ENCODE results near the gene APOB. TPM values are rescaled to one million over a fixed set of nuclear protein-coding genes. Genes with fewer than 3 reads are reported as not detected.

APOB gene
- polyA plus RNA-seq, 2 of the 4 experiments (the other 2 are of a cell fraction): under 0.01 TPM; not detected in 1

GRCh38 chr2:21039979-21040467 lies 3.9 kb downstream of the APOB start:
- Histone ChIP-seq H3K4me3 (no peak overlapping the region), H3K4me2 (no peak overlapping the region), H3K27ac (no peak overlapping the region), H3K9me3 (no peaks in the 10 kb centered on the region; the same call in 2 of the 3 replicates), H3K4me1 (no peaks in the 10 kb centered on the region; the same call in 2 of the 3 replicates)
- no peak for FAIRE-seq
- no peak for TF ChIP-seq NPAS2 (CRISPR knock-in tag; IDR thresholded peaks at IDR 0.05; ENCODE audit: borderline replicate concordance)
- TF ChIP-seq RCOR1 (IDR thresholded peaks at IDR 0.05; ENCODE audit: low read depth, low read length): no peak
- no peak for TF ChIP-seq HMGXB4 (CRISPR knock-in tag; IDR thresholded peaks at IDR 0.05; ENCODE audit: borderline replicate concordance)
- no peak for TF ChIP-seq MAX (IDR thresholded peaks at IDR 0.05)
- no peak for TF ChIP-seq NR3C1 (IDR thresholded peaks at IDR 0.05)
- TF ChIP-seq EHF (CRISPR knock-in tag; IDR thresholded peaks at IDR 0.05): no peak
- no peak for TF ChIP-seq POLR2AphosphoS2 (conservative IDR thresholded peaks at IDR 0.05; ENCODE audit: low read length)
- 16% methylated on average over 10 of the region's 10 CpGs for WGBS (ENCODE audit: missing lambda C conversion rate)
- CTCF ChIA-PET: interaction anchor here (1.6 to 9.1 kb wide), 2 partner anchors 25 to 76 kb away, joined by 4 to 130 read pairs; no protein-coding TSS in a partner anchor
- POLR2A ChIA-PET: no interaction called here
- ATAC-seq: no peak
- DNase-seq (ENCODE audit: low read depth in 1 of 2, low spot score in 1 of 2): no peak

DNA sequence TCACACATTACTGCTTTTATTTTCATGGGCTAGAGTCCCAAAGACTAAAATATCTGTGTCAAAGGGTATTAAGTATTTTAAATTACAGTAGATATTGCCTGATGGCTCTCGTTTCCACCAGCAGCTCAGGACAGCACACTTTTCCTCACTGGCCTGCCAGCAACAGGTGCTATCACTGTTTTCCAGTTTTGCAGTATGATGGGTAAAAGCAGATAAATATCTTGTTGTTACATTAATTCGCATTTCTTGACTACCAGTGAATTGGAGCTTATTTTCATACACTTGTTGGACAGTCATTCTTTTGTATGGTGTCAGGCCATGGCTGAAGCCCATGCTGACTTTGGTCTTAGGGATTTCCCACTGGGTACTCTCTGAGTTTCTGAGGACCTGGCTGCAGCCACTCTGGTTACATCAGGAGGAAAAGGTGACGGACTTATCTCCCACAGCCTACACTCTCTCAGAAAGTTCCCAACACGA lies 4.8 kb downstream of the APOB start:
- CTCF ChIA-PET: interaction anchor here (1.6 kb wide), 1 partner anchor 26 kb away, joined by 4 read pairs; no protein-coding TSS in a partner anchor
- 3% methylated on average over 4 of the region's 4 CpGs for WGBS (ENCODE audit: missing lambda C conversion rate)

More for the DNA sequence above, 4.8 kb downstream of the APOB start:
- no peaks in the 10 kb centered on the region; the same call in 2 of the 3 replicates for H3K9me3 ChIP-seq
- POLR2A ChIA-PET: no interaction called here
- no peak overlapping the region for H3K27ac ChIP-seq
- DNase-seq (ENCODE audit: low read depth in 1 of 2, low spot score in 1 of 2) (no peak), ATAC-seq (no peak), FAIRE-seq (no peak)
- no peak overlapping the region for H3K4me2 ChIP-seq
- TF ChIP-seq HDAC2 (IDR thresholded peaks at IDR 0.05): no peak
- TF ChIP-seq SREBF2 (IDR thresholded peaks at IDR 0.05): no peak
- TF ChIP-seq NPAS2 (CRISPR knock-in tag; IDR thresholded peaks at IDR 0.05; ENCODE audit: borderline replicate concordance): no peak
- TF ChIP-seq POLR2A (IDR thresholded peaks at IDR 0.05; ENCODE audit: low read length): no peak
- TF ChIP-seq ZNF302 (CRISPR knock-in tag; IDR thresholded peaks at IDR 0.05): no peak
- no peak for TF ChIP-seq CHD2 (IDR thresholded peaks at IDR 0.05; ENCODE audit: low read length, partially characterized antibody)
- TF ChIP-seq HMGXB4 (CRISPR knock-in tag; IDR thresholded peaks at IDR 0.05; ENCODE audit: borderline replicate concordance): no peak
- TF ChIP-seq, protein P1, sequence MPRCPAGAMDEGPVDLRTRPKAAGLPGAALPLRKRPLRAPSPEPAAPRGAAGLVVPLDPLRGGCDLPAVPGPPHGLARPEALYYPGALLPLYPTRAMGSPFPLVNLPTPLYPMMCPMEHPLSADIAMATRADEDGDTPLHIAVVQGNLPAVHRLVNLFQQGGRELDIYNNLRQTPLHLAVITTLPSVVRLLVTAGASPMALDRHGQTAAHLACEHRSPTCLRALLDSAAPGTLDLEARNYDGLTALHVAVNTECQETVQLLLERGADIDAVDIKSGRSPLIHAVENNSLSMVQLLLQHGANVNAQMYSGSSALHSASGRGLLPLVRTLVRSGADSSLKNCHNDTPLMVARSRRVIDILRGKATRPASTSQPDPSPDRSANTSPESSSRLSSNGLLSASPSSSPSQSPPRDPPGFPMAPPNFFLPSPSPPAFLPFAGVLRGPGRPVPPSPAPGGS (IDR thresholded peaks at IDR 0.05): no peak
- no peak for TF ChIP-seq RNF2 (IDR thresholded peaks at IDR 0.05; ENCODE audit: borderline replicate concordance, low read depth)
- no peak for TF ChIP-seq RFX5 (IDR thresholded peaks at IDR 0.05)
- no peak for TF ChIP-seq HOXB13 (CRISPR knock-in tag; IDR thresholded peaks at IDR 0.05; ENCODE audit: low read depth)
- TF ChIP-seq, protein P2, sequence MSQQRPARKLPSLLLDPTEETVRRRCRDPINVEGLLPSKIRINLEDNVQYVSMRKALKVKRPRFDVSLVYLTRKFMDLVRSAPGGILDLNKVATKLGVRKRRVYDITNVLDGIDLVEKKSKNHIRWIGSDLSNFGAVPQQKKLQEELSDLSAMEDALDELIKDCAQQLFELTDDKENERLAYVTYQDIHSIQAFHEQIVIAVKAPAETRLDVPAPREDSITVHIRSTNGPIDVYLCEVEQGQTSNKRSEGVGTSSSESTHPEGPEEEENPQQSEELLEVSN (IDR thresholded peaks at IDR 0.05; ENCODE audit: borderline replicate concordance, low read depth): no peak
- TF ChIP-seq CBX2 (IDR thresholded peaks at IDR 0.05; ENCODE audit: borderline replicate concordance, low read depth): no peak
- TF ChIP-seq EP300 (IDR thresholded peaks at IDR 0.05): no peak
- no peaks in the 10 kb centered on the region; the same call in 2 of the 3 replicates for H3K4me1 ChIP-seq
- no peak overlapping the region for H3K4me3 ChIP-seq

All from A549 (cell line).